Esophagus squamous epithelium (tissue), 4 donors: ENCODE results near the gene KLF5.

Experiments
- CTCF ChIP-seq, 6 experiments: fragments of 450-650 bp in 4 of 6; fragments of 200-600 bp in 2 of 6; sonication (generic) in 2 of 6; IDR thresholded peaks; one replicate each; pipeline ENCODE4 v1.5.1; 2016 to 2019; ENCODE audit warnings: antibody characterized with exemption in 6 of 6, mild to moderate bottlenecking in 4 of 6, moderate library complexity in 4 of 6
- POLR2A ChIP-seq, 4 donors: fragments of 450-650 bp; IDR thresholded peaks; one replicate each; pipeline ENCODE4 v1.6.1; 2017; ENCODE audit warnings: antibody characterized with exemption in 4 of 4, mild to moderate bottlenecking in 4 of 4, moderate library complexity in 3 of 4

GRCh38 chr13:73056565-73056962 is 2.2 kb upstream of the KLF5 start:
- TF ChIP-seq CTCF (IDR thresholded peaks at IDR 0.05) (no peak), POLR2A (IDR thresholded peaks at IDR 0.05) (no peak)
